Stimulated activated CD8-positive, alpha-beta memory T cell treated with anti-CD3 and anti-CD28 coated beads, Interleukin-12 subunit alpha, Interleukin-12 subunit beta, amount 100 ng/mL, for 24 hours (primary cell): Measurements from ENCODE around the gene RRBP1.

Source experiments
- DNase-seq: peaks from one replicate; pipeline ENCODE4 v3.0.0-alpha.2; 2020; ENCODE audit errors: extremely low read depth

RRBP1 gene

DNA sequence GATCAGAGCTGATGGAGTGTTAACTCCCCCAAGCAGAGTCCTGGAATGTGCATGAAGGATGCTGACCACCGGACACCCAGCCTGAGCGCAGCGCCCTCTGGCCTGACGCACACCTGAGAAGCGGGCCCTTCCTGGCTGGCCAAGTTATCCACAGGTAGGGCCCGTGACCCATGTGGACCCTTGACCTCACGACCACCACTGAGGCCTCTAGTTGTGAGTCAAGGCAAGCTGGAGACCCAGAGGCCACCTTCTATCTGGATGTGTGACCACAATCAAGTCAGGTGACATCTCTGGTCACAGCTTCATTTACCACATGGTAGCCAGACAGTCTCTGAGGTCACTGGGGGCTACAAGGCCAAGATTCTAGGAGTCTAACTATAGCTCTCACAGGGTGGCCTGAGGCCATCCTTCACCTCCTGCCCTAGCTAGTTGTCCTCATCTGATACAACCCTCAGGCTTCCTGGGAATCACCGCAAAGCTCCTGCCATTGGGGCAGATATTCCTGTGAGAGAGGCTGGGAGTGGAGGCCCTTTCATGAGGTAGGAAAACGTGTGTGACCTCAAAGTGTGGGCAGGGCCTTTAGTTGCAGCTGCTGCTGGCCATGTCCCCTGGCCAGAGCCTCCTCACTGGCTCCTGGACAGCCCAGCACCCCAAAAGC is 59.1 kb downstream of the RRBP1 start:
- DNase-seq, result no peak

DNA sequence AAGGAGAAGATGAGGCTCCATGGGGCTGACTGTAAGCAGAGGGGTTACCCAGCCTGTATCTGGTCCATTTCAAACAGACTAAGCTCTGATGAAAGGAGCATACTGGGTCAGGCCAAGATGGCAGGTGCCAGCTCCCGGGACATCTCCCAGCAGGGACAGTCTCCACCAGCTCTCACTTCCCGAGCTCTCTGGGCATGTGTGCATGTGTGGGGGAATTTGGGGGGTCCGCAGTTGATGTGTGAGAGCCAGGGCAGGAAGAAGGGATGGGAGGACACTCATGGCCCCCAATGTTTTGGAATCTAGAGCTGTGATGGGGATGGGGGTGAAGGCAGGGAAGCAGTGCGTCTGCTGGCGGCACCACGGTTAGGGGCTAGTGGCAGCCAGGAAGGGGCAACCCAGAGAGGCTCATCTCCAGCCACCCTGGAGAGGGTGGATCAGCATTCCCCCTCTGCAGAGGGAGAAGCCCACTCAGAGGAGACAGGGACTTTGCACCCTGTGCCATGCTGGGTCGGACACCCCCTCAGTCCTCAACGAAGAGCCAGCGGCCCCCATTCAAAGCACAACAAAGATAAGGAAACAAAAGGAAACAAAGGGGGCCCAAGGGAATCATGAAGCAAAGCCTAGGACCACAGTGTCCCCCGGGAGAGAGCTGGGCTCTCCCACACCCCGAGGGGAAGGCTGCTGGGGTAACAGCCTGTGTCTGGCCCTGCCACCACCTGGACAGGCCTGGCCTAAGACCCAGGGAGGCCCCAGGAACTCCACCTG is 59.8 kb downstream of the RRBP1 start:
- no peak for DNase-seq

DNA sequence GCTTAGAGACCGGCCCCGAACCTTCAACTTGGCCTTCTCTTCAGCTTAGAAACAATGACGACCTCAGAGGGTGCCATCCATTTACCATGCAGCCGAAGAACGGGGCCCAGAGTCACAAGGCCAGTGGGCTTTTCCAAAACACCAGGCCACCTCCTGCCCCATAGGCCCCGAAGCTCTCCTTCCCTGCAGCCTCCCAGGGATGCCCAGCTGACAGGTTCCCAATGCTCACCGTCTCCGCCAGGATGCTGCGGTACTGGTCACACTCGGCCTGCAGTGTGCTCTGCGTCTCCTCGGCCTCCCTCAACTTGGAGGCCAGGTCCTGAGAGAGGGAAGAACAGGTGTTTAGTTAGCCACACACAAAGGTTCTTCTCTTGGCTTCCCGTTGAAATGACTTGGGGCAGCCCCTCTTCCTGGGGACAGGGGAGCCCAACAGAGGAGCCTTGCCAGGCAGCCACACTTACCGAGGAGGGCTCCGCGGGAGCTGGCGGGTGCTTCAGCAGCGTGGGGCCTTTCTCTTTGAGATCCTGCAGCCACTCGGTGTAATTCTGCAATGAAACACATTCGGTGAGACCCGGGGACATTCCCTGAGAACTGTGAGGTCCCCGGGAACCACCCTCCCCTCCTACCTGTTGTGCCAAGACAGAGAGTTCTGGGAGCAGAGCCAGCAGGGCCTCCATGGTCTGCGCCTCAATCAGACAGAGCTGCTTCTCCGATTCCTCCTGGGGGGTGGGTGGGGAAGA is 60.6 kb downstream of the RRBP1 start:
- no peak for DNase-seq

DNA sequence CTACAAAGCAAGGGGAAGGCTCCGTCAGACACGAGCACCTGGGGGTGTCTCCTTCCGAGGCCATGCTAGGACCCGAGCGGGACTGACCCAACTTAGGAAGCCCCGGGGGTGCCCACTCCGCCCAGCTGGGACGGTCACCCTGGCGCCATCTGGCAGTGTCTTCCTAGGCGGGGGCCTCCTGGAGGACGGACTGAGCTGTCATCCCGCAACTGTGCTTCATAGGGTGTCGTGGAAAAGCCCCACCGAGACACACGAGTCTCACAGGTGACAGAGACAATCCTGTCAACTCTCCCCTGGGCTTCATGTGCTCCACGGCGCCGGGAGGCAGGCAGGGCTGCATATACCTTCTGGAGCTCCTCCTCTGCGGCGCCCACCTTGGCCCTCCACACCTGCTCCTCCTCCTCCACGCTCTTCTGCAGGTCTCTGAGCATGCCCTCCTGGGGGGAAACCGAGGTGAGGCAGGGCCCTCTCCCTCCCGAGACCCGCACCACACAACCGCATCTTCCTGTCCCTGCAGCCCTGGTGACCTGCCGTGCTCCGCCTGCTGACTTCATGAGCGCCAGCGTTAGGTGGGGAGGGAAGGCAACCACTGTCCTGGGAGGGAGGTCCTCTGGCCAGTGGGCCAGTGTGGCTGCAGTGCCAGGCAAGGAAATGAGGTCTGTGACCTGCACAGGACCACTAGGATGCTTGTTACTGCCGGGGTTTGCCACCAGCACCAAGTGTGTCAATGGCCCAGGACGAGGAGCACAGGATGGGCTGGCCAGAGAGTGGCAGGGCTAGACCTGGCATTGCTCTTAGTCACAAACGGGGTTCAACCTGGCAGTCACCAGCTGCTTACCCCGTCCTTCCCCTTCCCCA is 61.4 kb downstream of the RRBP1 start:
- DNase-seq, result no peak

DNA sequence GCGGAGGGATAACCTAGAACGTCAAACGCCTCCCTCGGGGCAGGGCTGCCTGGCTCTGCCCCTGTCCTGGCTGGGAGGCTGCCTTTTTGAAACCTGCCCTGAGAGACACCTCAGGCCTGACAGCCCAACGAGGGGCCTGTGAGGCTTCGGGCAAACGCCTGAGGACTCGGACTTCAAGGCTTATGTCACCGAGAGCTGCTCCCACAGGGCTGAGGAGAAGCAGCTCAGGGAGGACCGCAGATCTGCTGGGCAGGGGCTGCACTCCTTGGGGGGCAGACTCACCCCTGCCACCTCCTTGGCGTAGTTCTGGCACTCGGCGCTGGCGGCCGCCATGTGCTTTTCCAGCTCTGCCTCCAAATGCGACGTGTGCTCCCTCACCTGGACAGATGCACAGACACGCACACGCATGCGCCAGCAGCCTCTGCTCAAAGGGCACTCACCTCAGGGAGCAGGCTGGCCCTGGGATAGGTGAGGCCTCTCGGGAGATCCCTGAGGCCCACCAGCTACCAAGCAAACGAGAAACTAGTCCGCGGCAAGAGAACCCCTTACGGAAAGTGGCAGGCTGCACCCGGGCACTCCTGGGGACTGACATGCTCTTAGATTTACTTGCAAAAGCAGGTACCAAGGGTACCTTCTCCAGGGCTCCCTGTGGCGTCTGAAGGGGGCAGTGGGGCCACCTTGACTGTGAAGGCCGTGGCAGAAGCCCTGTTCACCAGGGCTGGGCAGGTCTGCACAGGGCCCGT is 62.5 kb downstream of the RRBP1 start:
- no peak for DNase-seq

DNA sequence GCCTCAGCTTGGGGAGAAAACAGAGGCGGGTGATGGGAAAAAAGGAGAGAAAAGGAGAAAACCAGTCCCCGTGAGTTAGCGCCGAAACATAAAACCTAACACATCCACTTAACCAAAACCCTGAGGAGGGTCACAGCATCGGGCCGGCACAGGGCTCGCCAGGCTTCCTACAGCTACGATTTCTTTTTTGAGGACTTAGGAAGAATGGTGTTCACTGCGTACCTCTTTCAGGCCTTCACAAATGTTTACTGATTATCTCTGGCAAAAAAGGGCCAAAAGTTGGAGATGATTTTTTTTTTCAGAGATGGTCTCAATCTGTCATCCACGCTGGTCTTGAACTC is 63.4 kb downstream of the RRBP1 start:
- no peak for DNase-seq

DNA sequence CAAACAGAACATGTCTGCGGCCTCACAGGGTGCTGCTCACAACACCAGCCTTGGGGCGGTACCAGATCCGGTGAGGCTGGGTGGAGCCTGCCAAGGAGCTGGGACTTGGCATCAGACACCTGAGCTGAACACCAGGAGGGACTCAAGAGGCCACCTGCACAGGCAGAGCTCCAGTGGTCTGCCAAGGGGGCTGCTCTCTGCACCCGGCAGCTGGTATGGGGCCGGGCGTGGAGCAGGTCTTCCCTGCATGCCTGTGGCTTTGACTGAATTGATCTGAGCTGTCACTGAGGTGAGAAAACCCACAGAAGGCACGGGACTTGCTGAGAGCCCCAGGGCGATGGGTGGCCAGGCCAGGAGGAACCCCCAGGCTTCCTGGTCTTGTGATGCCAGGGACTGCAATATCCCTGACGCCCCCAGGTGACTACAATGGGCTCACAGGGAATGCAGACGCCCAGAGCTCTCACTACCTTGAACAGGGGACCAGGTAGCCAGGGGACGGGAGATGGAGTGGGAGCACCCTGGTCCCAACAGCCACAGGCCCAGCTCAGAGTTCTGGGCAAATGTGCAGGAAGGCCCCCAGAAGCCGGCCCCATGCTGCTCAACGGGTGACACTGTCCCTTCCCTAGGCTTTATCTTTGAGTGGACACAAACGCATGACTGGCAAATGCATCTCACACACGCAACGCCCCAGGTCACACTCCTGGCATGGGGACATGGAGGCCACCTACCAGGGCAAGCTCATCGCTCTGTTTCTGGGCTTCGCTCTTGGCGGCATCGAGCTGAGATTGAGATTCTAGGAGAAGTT is 64.0 kb downstream of the RRBP1 start:
- DNase-seq, result no peak

DNA sequence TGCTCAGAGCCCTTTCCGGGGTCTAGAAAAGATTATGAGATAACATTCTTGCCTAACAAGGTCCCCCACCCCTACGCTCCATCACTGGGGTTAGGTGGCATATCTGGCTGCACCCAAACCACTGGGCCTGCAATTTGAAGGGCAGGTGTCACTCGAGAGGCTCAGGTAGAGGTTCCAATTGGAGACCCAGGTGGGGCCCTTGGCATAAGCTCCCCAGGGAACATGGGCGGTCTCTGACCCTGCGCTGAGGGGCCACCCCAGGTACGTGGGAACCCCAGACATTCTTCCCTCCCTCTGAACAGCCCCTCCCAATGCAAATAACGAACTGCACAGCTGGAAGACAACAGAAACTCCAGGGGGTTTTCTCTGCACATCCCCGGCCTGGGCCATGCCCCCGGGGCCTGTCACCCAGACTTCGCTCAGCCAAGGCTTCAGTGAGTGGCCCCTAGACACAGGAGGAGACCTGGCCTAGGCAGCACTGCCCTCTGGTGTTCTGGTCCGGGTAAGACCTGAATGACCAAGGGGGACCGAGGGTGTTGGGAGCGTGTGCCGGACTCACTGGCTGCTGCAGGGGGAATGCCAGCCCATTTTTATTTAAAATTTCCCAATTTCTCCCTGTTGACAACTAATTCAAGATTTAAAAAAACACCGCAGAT is 64.7 kb downstream of the RRBP1 start:
- no peak for DNase-seq

DNA sequence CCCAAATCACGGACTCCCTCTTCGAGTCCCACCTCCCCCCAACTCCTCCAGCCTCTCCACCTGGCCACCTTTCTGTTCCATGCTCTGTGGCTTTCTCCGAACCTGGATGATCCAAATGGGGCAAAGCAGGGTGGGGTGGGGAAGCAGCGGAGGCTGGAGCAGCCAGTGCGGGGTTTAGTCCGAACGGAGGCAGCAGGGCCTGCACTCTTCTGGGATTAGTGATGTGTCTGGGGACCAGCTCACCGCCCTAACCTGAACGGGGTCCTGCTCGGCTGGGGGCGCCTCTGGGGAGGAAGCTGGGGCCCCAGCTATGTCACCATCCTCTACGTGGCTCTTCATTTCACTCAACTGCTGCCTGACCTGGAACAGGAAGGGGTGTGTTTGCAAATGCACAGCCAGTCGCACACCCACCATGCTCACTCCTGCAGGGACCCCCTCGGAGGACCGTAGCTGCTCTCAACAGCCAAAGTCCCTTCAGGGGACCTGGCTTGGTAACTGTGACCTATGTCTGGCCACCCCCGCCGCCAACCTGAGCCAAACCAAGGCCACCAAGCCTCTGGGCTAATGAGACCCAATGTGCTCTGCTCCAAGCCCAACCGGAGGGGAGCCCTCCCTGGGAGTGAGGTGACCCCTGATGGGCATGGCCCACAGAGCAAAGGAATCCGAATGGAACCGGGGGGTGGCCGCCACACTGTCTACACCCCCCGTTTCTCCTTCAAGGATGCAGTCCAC is 65.4 kb downstream of the RRBP1 start:
- DNase-seq, result no peak

DNA sequence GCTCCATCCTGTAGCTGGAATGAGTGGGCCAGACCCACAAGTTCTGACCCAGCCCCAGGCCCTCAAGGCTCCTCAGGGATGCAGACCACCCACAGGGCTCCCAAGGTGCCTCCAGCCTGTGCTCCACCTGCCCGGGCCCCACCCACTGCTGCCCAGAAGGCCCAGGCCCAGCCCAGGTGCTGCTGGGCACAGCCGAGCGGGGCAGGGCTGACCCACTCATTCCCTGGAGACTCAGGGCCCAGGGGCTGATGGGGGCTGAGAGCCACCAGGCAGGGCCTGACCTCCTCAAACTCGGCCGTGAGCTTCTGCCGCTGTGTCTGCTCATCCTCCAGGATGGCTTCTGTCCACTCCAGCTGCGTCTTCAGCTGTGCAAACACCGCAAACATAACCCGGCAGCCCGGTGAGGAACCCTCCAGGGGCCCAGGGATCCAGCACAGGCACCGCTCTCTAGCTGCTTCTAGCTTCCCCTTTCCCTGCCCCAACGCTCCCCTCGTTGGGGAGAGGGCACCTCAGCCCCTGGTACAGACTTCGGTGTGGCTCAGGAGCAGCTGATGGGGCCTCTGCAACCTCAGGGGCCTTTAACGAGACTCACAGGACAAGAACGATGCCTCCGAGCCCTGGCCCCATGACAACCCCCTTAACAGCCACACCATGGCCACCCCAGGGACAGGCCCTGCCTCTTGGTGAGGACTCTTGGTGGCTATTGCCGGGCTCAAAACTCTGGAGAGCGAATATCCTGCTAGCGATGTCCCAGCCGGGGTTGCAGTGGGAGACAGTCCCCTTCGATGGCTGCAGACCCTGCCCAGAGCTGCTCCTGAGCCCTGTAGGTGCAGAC is 66.2 kb downstream of the RRBP1 start:
- no peak for DNase-seq

DNA sequence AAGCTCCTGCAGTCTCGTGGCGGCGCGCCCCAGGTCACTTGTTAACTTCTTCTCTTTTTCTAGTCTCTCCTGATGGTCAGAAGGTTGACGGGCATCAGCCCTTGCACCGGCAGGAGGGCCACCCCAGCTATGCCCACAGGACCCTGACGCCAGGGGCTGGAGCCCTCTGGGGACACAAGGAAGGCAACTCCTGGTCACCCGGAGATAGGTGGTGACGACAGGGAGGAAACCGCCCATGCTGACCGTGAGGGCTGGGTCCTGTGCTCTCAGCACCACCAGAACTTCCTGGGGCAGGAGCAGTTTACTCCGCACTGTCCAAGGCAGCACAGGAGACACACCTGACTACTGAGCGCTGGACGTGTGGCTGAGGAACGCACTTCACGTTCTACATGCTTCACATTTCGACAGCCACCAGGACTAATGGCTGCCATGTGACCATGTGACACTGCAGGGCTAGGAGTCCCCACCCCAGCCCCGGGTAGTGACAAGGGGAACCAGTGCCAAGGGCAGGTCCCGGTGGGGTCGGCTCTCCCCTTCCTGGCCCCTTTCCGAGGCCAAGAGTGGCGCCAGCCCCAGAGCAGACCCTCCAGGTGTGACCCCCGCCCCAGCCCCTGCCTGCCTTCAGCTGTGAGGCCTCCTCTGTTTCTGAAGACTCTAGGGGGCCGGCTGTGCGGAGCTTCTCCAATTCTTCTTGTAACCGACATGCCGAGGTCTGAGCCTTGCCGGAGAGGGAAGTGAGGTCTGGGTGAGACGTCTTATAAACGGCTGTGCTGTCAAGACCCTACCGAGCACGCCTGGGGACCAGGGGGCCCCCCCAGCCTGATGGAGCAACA is 67.0 kb downstream of the RRBP1 start:
- no peak for DNase-seq

DNA sequence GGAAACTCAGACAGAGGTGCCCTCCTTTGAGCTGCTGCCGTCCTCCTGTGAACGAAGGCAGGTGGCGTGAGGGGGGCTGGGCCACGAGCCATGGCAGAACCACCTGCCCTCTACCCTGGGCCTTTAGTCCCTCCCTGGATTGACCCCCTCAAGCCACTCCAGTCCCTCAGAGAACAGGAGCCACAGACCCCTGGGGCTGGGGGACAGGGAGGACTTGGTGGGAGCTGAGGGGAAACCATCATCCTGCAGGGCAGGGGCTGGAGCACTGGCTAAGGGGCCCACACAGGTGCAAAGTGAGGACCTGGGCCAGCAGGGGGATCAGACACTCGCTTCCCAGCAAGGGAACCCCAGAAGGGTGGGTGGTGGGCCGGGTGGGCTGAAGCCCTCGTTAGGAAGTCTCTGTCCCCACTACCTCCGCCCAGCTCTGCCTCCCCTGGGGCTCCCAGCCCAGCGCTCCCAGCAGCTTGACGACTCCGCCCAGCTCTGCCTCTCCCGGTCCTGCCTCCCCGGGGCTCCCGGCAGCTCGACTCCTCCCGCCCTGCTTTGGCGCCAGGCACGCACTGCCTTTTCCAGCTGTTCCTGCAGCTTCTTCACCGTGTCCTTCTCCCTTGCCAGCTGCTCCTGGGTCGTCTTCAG is 67.7 kb downstream of the RRBP1 start:
- no peak for DNase-seq

DNA sequence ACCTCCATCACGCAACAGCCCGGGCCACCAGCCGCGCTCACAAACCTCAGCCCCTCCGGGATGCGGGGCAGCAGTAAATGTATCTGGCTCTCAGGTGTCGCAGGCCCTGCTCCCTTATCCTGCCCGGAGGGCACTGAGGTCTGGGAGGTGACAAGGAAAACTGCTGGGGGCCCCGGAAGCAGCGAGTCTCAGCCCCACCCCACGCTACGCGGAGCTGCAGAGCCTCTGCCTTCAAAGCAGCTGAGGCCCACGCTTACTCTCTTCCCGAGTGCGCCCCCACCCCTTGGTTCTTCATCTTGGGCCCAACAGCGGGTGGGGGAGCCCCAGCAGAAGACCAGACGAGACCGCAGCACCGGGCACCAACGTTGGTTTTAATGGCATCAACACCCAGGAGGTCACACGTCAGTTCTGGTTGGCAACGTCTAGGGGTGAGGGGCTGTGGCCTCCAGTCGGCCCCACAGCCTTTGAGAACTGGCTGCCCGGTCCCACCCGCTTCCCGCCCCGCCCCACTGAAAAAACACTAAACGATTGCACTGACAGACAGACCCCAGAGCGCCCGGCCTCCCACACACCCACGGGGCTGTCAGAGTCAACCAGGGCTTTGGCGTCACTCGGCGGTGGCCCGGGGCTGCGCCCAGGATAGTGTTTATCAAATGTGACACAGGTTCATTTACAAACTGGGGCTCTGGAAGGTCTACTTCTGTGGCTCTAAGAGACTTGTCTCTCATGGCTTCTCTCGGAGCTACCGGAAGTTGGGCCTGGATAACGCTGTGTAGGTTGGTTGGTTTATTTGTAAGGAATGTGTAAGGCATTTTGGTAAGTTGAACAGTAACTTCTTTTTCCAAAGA is 68.5 kb downstream of the RRBP1 start:
- no peak for DNase-seq

DNA sequence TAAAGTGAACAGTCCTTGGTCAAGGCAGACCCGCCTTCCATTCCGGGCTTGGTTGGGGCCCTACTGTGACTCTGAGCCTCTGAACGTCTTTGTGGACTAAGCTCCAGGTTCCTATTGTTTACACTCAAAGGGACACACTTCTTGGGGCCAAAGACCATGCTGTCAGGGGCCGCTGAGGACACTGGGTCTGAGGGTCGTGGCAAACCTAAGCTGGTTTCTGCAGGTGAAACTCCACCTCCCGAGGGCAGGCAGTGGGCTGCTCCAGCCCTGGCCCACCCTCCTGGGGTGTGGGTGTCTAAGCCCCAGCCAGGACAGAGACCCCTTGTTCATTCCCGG is 69.1 kb downstream of the RRBP1 start:
- no peak for DNase-seq

DNA sequence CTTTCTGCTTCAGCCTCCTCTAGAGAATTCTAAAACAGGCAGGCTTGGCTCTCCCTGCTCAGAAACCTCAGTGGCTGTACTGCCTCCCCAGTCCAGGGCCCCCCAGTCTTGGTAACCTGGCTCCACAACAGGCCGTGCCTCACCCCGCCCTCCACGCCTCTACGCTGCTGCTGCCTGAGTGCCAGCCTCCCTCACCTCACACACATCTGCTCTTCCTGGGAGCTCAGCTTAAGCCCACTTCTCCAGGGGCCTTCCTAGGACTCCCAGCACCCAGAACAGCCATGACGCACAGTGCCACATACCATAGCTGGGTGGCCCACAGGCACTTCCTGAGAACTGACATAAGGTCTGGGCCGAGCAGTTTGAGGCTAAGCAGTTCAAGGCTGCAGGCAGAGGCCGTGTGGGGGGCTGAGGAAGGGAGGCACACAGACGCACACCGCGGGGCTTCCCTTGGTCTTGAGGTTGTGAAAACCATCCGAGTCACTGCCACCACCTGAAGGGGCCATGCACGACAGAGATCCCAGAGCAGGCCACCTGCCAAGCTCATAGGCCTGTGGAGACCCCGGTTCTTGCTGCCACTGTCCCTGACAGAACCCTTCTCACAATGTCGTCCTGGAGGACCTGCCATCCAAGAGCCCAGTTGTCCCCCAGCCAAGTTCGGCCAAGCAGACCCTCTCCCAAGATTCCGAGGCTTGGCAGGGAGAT is 69.6 kb downstream of the RRBP1 start:
- DNase-seq, result peak; percentile 7
